HG02798 (cell line): ENCODE measurements around the gene ANKRD55.
"Not testable (repeated sequence)": the region's sequence is repeated elsewhere in the genome, so short reads cannot be mapped to it uniquely, and the experiment has no call there.

Experiments used
- ATAC-seq: cut with Tn5 transposase; IDR thresholded peaks from one replicate; pipeline ENCODE4 v1.9.1; 2021; ENCODE audit warnings: mild to moderate bottlenecking; ENCODE audit not compliant: unreplicated experiment, poor library complexity

Gene ANKRD55

GRCh38 chr5:56088967-56089829 lies 143.9 kb downstream of the ANKRD55 start:
- ATAC-seq = peak; percentile 98

DNA sequence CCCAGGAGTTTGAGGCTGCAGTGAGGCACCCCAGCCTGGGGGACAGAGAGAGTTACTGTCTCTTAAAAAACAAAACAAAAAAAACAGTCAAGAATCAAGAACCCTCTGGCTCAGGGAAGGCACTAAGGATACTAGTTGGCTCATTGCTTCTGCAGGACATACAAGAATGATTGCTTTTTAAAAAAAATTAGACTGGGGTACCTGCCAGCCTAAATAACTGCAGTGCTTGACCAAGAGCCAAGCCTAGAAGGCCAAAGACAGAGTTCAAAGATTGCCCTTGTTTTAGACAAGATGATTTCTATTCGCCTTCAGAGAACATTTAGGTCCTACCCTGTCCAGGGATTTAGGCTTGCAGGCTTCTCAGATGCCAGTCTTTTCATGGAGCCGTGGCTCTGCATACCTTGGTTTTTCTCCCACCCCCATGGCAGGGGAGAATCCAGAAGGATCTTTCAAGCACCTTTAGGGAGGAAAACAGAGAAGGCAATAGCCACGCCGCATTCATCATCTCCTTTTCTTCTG lies 144.6 kb downstream of the ANKRD55 start:
- ATAC-seq = no peak

GRCh38 chr5:56085193-56085592 lies 147.9 kb downstream of the ANKRD55 start:
- ATAC-seq = no peak

DNA sequence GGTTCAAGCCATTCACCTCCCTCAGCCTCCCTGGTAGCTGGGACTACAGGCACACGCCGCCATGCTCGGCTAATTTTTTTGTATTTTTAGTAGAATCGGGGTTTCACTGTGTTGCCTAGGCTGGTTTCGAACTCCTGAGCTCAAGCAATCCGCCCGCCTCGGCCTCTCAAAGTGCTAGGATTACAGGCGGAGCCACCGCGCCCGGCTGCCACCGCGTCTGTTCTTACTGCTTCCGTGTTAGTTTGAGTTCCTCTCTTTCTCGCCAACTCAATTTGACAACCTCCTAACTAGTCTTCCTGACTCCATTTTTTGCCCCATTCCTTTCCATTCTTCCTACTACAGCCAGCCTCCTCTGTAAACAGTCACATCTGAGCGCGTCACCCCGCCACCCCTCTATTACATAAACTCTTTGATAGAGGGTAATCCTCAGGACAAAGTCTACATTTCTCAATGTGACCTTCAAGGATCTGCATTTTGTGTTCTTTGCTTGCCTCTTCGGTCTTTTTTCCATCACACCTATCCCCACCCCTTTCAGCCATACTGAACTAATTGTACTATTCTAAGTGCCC lies 149.8 kb downstream of the ANKRD55 start:
- no peak for ATAC-seq

- peak; percentile 59 for ATAC-seq
Observed at GRCh38 chr5:56081053-56081642, 152.0 kb downstream of the ANKRD55 start.

DNA sequence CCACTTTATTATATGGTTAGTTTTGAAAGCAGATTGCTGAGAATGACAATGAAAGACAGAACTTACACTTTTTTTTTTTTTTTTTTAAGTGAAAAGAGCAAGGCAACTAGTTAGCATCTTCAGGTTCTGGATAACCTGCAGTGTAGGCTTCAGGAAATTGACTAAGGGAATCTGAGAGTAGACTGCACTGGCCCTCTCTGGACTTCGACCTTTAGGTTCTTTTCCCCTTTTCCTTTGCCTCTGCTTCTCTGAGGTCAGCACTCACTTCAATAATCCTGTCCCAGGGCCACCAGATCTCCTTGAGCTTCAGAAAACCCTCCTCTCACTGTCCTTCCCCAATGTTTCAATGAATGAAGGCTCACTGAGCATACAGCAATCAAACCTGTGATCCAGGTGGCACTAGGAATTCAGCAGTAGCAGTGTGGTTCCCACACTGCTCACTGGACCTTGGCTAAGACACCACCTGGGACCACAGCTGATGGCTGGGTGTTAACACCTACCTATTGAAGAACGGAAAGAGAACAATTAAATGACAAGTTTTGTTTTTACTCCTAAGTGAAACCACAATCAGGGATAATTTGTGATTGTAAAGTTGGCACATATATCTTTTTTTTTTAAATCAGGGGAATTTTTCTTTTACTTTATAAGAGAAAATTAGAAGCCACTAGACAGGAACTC lies 152.6 kb downstream of the ANKRD55 start:
- peak; percentile 72 for ATAC-seq

- not testable (repeated sequence) for ATAC-seq
Observed at GRCh38 chr5:56079157-56079500, 154.0 kb downstream of the ANKRD55 start.

DNA sequence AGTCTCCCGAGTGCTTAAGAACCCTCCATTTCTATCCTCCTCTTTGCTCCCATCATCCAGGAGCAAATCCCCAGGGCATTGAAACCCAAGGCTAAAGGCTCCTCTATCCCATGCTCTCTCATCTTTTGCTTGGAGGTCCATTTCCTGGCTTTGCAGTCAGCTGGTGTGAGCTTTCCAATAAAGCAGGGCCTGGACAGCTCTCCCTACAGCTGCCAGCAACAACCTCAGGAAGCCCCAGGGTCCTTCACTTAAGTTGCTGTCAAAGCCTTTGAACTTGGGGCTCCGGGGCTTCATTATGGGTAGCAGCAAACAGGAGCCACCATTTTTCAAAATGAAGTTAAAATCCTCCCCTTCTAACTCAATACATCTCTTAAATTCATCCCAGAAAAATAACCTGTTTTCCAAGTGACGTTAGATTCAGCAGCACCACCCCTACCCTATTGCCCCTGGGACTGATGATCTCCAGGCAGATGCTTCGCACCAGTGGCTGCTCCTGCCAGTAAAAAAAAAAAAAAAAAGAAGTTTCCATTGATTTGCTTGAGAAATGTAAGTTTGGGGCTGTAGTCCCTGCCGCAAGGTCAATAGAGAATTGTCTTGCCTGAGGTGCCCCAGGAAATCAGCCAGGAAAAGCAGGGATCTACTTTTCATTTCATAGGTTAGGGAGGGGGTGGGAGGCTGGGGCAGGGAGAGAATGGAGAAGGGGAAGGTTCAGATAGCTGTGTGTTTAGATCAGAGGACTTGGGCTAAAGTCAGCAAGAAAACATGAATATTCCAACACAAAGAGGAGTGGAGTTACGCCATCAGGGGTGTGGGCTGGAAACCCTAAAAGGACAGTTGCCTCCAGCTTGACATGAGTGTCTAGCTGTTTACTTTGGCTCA lies 154.6 kb downstream of the ANKRD55 start:
- ATAC-seq = no peak

DNA sequence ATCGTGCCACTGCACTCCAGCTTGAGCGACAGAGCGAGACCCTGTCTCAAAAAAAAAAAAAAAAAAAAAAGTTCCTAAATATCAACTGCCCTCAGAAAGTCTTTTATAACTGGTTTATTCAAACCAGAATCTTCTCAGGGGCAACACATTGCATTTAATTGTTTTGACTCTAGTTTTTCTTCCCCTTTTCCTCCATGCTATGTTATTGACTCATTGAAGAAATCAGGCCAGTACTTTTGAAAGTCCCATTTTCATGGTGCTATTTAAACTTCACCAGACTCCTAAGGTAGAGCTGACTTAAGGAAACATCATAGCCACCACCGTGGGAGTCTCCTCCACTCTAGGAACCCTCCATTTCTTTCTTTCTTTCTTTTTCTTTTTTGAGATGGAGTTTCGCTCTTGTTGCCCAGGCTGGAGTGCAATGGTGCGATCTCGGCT lies 155.3 kb downstream of the ANKRD55 start:
- no peak for ATAC-seq

GRCh38 chr5:56076486-56076885 lies 156.6 kb downstream of the ANKRD55 start:
- ATAC-seq = no peak

DNA sequence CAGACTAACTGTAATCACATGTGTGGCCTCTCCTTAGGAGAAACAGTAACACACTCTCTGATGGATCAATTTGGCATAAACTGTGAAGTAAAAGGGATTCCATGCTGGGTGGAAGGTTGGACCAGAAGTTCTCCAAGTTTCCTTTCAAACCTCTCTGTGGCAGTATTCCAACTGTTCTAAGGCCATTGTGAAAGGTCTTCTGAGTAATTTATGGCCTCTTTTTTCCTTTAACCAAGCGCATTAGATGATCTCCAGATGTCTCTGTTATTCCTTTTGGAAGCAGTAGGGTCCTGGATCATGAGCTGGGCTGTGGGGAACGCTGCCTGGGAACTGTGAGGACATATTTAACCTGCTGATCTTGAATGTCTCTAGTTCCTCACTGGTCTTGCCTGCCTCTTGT lies 157.8 kb downstream of the ANKRD55 start:
- ATAC-seq = no peak

GRCh38 chr5:56072863-56073766 lies 160.0 kb downstream of the ANKRD55 start:
- ATAC-seq = no peak

DNA sequence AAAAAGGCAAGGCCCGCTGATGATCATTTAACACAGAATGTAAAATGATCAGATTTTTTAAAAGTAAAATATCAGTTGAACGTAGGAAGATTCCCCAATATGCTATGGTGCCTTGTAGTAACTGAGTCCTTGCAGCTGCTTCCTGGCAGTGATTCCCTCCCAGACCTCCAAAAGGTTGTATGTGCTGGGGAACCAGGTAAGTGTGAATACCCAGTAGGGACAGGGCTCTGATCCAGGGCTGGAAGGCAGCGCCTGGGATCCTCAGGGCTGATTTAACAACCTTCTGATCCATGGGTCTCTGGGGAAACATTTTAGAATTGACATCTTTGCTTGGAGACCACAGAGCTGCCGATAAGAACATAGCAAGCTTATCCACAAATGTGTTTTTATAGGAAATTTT lies 161.7 kb downstream of the ANKRD55 start:
- ATAC-seq = no peak

- no peak for ATAC-seq
Observed at GRCh38 chr5:56070851-56071465, 162.2 kb downstream of the ANKRD55 start.

- no peak for ATAC-seq
Observed at GRCh38 chr5:56069652-56070226, 163.4 kb downstream of the ANKRD55 start.

DNA sequence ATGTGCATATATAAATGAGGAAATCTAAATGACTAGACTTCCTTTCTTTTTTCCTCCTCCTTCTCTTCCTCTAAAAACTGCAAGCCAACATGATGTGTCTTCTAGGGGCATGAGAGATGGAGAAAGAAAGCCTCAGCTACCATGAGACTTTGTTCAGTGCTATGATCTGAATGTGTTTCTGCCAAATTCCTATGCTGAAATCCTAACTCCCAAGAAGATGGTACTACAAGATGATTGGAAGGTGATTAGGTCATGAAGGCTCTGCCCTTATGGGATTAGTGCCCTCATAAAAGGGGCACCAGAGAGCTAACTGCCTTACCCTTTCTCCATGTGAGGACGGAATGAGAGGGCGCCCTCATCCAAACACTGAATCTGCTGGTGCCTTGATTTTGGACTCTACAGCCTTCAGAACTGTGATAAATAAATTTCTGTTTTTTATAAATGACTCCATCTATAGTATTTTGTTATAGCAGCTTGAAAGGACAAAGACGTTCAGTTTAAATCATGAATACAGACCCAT lies 166.1 kb downstream of the ANKRD55 start:
- no peak for ATAC-seq

DNA sequence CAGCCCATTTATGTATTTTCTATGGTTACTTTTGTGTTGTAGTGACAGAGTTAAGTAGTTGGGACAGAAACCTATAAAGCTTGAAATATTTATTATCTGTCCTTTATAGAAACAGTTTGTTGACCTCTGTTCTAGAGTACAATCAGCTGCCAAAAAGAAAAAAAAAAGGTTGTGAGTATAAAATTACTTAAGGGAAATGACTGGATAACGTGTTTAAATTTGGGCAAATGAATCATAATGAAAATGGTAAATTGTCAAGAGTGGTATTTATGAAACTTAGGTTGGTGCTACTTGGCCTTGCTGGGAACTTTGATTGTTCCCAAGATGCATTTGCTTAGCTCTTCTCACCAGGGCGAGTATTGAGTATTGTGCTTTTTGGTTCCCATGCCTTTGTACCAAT lies 168.1 kb downstream of the ANKRD55 start:
- ATAC-seq = no peak
